WI38 (cell line): ENCODE data around the gene GKN2.
A peak's percentile ranks its signal among the peaks of the same experiment; 100 is the strongest.

Experiments used
- H3K4me3 ChIP-seq: 2 replicates; pipeline ENCODE4 v1.5.1; 2011; ENCODE audit warnings: low read depth, mild to moderate bottlenecking, control low read depth, low read length
- CTCF ChIP-seq: IDR thresholded peaks from 2 replicates; pipeline ENCODE4 v1.5.1; 2012; ENCODE audit warnings: low read depth, mild to moderate bottlenecking, control low read depth, low read length

The GKN2 gene

DNA sequence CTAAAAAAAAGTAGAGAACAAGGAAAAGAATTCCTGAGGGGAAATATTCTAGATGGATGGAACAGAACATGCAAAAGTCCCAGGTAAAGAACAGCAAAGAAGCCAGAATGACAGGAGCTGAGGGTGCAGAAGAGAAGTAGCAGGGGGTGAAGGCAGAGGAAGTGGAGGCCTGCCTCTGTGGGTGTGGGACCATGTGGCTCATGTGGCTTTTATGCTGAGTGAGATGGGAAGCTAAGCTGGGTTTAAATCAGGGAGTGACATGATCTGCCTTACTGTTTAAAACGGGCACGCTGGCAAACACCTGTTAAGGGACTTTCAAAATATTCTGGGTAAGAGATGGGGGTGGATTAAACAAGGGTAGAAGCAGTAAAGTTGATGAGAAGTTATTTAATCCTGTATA is 40.0 kb downstream of the GKN2 start:
- no peak for TF ChIP-seq CTCF
- no peak overlapping the region for H3K4me3 ChIP-seq

DNA sequence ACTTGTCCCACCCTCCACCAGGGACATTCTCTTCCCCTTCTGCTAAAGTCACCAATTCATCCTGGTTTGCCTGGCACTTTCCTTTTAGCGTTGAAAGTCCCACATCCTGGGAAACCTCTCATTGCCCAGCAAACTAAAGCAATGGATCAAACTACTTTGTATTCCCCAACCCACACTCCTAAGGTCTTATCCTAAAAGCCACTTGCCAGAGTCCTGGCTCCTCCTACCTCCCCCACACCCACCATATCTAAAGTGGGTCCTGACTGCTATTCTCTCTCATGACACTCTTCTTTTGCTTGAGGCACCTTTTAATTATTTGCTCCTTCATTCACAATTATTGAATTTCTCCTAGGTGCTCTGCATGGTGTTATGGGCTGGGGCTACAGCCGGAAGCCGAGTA is 40.6 kb downstream of the GKN2 start:
- TF ChIP-seq CTCF = no peak
- H3K4me3 ChIP-seq = no peak overlapping the region

DNA sequence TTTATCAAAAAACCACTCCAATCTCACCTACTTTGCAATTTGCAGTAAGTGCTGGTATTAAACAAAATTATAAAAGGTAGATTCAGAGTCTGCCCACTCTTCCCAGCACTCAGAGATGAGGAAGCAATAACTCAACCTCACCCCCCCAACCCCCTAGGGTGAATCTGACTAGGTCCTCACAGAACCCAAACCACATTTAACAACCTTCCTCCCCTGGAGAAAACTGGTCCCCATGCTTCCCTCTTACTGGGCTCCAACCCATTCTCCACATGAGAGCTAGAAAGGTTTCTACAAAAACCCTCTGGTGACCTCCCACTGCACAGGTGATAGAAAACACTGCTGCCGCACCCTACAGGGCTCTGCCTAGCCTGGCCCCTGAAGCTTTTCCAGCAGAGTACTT is 41.0 kb downstream of the GKN2 start:
- TF ChIP-seq CTCF = no peak
- H3K4me3 ChIP-seq = no peak overlapping the region

- no peak for TF ChIP-seq CTCF
- H3K4me3 ChIP-seq = no peak overlapping the region
These were observed 41.4 kb downstream of the GKN2 start for GRCh38 chr2:68911246-68911645.

GRCh38 chr2:68909793-68910674 is 42.7 kb downstream of the GKN2 start:
- TF ChIP-seq CTCF = peak; percentile 94
- H3K4me3 ChIP-seq = no peak overlapping the region

DNA sequence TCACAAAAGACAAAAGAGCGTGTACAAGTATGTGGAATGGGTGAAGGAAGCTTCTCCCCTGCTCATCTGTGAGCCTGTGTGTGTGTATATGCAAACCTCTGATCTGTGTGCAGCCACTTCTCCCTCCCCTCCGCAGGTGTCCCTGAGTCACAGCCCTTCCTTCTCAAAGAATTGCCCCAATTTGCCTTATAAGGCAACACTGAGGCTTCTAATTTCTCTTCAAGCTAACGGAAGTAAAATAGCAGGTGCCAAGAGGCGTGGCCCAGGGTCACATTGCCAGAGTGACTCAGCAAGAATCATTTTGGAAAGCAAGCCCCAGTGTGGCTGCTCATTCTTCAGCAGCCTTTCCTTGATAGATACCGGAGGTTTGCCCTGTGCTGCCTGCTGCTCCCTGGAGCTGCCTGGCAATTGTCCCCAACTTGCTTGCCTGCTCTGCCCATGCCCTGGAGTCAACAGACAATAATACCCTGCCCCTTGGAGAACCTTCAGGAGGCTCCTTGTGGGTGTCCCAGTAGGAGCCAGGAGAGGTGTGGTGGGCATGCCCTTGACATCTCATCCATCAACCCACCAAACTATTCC is 44.2 kb downstream of the GKN2 start:
- TF ChIP-seq CTCF = no peak
- H3K4me3 ChIP-seq = no peak overlapping the region

GRCh38 chr2:68907920-68908253 is 44.8 kb downstream of the GKN2 start:
- H3K4me3 ChIP-seq = no peak overlapping the region

More at GRCh38 chr2:68907920-68908253, 44.8 kb downstream of the GKN2 start:
- TF ChIP-seq CTCF = no peak
